ENCODE data around the gene SCGB1A1. TPM values are rescaled to one million over a fixed set of nuclear protein-coding genes. Genes with fewer than 3 reads are reported as not detected.

SCGB1A1 gene
- total RNA-seq, 1 experiment from 2014 or later, result not detected

GRCh38 chr11:62393061-62393611, 25.7 kb upstream of the SCGB1A1 start:
- peaks cover 11% of the 10 kb centered on the region for H3K4me1 Mint-ChIP-seq (ENCODE audit: insufficient read depth, unreplicated experiment)
- BruUV-seq (replicated peaks), result no TSS peak
- no peaks in the 10 kb centered on the region for H3K9me3 Mint-ChIP-seq (ENCODE audit: unreplicated experiment)
- H3K27ac Mint-ChIP-seq (ENCODE audit: low read depth, unreplicated experiment), result peak overlapping the region; percentile 2
- DNase-seq (ENCODE audit: unreplicated experiment), result peak; percentile 44
- ChIA-PET POLR2A (interaction anchor here (0.6 to 3.3 kb wide), 15 partner anchors 106 to 1437 kb away, joined by 3 to 41 read pairs (median 4); partner anchors contain the start of genes C11orf98, CSKMT, EEF1G and GANAB), CTCF (interaction anchor here (0.5 to 8.1 kb wide), 22 partner anchors 7 to 331 kb away, joined by 3 to 145 read pairs (median 4); partner anchors contain the start of genes CSKMT and ROM1)
- TF ChIP-seq, protein P1, sequence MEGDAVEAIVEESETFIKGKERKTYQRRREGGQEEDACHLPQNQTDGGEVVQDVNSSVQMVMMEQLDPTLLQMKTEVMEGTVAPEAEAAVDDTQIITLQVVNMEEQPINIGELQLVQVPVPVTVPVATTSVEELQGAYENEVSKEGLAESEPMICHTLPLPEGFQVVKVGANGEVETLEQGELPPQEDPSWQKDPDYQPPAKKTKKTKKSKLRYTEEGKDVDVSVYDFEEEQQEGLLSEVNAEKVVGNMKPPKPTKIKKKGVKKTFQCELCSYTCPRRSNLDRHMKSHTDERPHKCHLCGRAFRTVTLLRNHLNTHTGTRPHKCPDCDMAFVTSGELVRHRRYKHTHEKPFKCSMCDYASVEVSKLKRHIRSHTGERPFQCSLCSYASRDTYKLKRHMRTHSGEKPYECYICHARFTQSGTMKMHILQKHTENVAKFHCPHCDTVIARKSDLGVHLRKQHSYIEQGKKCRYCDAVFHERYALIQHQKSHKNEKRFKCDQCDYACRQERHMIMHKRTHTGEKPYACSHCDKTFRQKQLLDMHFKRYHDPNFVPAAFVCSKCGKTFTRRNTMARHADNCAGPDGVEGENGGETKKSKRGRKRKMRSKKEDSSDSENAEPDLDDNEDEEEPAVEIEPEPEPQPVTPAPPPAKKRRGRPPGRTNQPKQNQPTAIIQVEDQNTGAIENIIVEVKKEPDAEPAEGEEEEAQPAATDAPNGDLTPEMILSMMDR (IDR thresholded peaks at IDR 0.05; ENCODE audit: unreplicated experiment), result peak; percentile 25
- peaks cover 5% of the 10 kb centered on the region for H3K36me3 Mint-ChIP-seq (ENCODE audit: insufficient read depth, unreplicated experiment)
- peaks cover 13% of the 10 kb centered on the region for H3K27me3 Mint-ChIP-seq (ENCODE audit: insufficient read depth, unreplicated experiment)
- H3K4me3 Mint-ChIP-seq (ENCODE audit: unreplicated experiment), result no peak overlapping the region
- intact Hi-C loops (cut with micrococcal nuclease), result loop anchor here (1.0 kb wide), 1 partner anchor 13 kb away; no protein-coding TSS in a partner anchor

- no peak for DNase-seq (ENCODE audit: unreplicated experiment)
- ChIA-PET POLR2A (interaction anchor here (0.7 to 3.3 kb wide), 11 partner anchors 106 to 1436 kb away, joined by 3 to 41 read pairs (median 5); partner anchors contain the start of genes C11orf98, CSKMT, EEF1G and GANAB), CTCF (interaction anchor here (0.5 to 8.1 kb wide), 21 partner anchors 11 to 296 kb away, joined by 3 to 145 read pairs (median 5); partner anchors contain the start of genes GANAB and LRRN4CL)
- intact Hi-C loops (cut with micrococcal nuclease), result loop anchor here (1.0 kb wide), 1 partner anchor 13 kb away; no protein-coding TSS in a partner anchor
- BruUV-seq (replicated peaks), result no TSS peak
- Mint-ChIP-seq H3K27me3 (ENCODE audit: insufficient read depth, unreplicated experiment) (peaks cover 11% of the 10 kb centered on the region), H3K27ac (ENCODE audit: low read depth, unreplicated experiment) (no peak overlapping the region), H3K36me3 (ENCODE audit: insufficient read depth, unreplicated experiment) (peaks cover 5% of the 10 kb centered on the region), H3K4me3 (ENCODE audit: unreplicated experiment) (no peak overlapping the region), H3K9me3 (ENCODE audit: unreplicated experiment) (no peaks in the 10 kb centered on the region), H3K4me1 (ENCODE audit: insufficient read depth, unreplicated experiment) (peaks cover 11% of the 10 kb centered on the region)
- TF ChIP-seq, protein P1 (IDR thresholded peaks at IDR 0.05; ENCODE audit: unreplicated experiment), result no peak
Observed at GRCh38 chr11:62393735-62394134, 25.1 kb upstream of the SCGB1A1 start.

DNA sequence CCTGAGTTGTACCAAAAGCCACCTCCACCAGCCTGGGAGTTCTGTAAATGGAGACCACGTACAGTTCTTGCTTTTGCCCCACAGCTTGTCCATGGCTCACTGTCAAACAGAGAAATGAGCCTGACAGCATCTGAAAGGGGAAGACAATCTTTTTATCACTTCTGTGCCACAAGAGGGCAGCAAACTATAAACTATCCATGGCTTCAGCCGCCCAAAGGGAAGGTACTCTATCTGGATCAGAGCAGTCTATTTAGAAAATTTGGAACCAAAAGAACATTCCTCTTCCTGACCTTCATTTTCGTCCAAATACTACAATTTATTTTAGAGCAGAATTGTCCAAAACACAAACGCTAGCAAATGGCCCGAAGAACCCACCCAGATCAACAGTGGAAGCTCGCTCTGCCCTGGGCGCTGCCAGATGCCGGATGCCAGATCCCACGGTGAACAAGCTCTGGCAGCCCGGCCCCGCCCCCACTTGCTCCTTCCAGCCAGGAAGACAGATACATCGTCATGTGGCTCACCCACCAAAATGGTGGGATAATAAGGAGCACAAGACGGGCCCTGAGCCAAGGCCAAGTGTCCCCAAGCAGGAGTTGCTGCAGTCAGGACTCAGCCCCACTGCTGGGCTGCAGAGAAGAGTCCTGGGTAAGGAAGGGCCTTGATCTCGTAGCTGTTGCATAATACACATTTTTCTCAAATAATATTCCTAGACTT, 23.9 kb upstream of the SCGB1A1 start:
- DNase-seq (ENCODE audit: unreplicated experiment), result peak; percentile 88
- CTCF ChIA-PET, result interaction anchor here (0.5 to 8.1 kb wide), 52 partner anchors 9 to 475 kb away, joined by 3 to 145 read pairs (median 4); partner anchors contain the start of genes C11orf98, CSKMT, EEF1G and GANAB
- Mint-ChIP-seq H3K36me3 (ENCODE audit: insufficient read depth, unreplicated experiment) (peaks cover 5% of the 10 kb centered on the region), H3K27ac (ENCODE audit: low read depth, unreplicated experiment) (peak overlapping the region; percentile 29), H3K4me1 (ENCODE audit: insufficient read depth, unreplicated experiment) (peaks cover 11% of the 10 kb centered on the region), H3K9me3 (ENCODE audit: unreplicated experiment) (no peaks in the 10 kb centered on the region), H3K4me3 (ENCODE audit: unreplicated experiment) (peak overlapping the region; percentile 73), H3K27me3 (ENCODE audit: insufficient read depth, unreplicated experiment) (no peaks in the 10 kb centered on the region)
- TF ChIP-seq, protein P1 (IDR thresholded peaks at IDR 0.05; ENCODE audit: unreplicated experiment), result peak; percentile 76
- no TSS peak for BruUV-seq (replicated peaks)
- POLR2A ChIA-PET, result interaction anchor here (0.6 to 3.3 kb wide), 28 partner anchors 16 to 1923 kb away, joined by 3 to 41 read pairs (median 6); partner anchors contain the start of genes AHNAK, B3GAT3, C11orf98 and CSKMT
- intact Hi-C loops (cut with micrococcal nuclease), result loop anchor here (1.0 kb wide), 3 partner anchors 147 to 299 kb away; no protein-coding TSS in a partner anchor

Data from MCF 10A (cell line).